VCaP (cell line): ENCODE measurements around the gene CCDC83.
"Not testable (repeated sequence)": the region's sequence is repeated elsewhere in the genome, so short reads cannot be mapped to it uniquely, and the experiment has no call there.

Source experiments
- H3K27ac ChIP-seq: fragments of 450-650 bp; 2 replicates; pipeline ENCODE4 v1.5.1; 2017
- TF ChIP-seq, protein P1 (sequence below): fragments of 450-650 bp; conservative IDR thresholded peaks from 2 replicates; pipeline ENCODE4 v1.5.1; 2017; ENCODE audit warnings: mild to moderate bottlenecking, moderate library complexity

Gene CCDC83

DNA sequence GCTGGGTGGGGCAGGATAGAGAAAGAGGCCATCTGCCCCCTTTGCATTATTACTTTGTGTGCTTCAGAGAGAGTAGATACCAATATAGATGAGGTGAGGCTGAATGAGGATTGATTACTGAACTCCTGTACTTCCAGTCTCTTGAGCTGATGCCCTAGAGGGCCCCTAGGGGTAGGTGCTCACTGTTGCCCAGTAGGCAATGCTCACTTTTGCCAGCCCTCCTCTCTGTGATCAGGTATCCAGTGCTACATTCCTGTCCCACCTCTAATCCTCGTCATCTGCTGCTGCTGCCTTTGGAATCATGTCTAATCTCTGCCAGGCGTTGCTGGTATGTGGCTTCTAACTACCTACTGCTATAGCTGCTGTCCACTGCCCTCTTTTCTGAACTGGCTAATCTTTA is 57.2 kb downstream of the CCDC83 start:
- TF ChIP-seq, protein P1, sequence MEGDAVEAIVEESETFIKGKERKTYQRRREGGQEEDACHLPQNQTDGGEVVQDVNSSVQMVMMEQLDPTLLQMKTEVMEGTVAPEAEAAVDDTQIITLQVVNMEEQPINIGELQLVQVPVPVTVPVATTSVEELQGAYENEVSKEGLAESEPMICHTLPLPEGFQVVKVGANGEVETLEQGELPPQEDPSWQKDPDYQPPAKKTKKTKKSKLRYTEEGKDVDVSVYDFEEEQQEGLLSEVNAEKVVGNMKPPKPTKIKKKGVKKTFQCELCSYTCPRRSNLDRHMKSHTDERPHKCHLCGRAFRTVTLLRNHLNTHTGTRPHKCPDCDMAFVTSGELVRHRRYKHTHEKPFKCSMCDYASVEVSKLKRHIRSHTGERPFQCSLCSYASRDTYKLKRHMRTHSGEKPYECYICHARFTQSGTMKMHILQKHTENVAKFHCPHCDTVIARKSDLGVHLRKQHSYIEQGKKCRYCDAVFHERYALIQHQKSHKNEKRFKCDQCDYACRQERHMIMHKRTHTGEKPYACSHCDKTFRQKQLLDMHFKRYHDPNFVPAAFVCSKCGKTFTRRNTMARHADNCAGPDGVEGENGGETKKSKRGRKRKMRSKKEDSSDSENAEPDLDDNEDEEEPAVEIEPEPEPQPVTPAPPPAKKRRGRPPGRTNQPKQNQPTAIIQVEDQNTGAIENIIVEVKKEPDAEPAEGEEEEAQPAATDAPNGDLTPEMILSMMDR, result no peak
- no peak overlapping the region for H3K27ac ChIP-seq

DNA sequence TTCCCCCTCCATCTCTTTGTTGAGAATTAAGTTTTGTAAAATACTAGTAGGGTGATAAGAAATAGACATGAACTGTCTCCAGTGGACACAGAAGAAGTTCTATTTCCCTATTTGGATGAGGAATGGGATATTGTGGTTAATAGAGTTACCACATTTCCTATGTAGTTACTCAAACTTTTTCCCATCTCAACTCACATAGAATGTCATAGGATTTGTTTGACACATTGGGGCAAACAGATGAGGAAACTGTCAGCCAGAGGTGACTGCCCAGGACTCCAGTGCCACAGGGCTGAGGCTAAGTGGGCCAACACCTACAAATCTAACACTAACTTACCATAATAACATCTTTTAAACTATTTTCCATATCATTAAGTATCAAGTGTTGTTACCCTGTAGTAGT is 58.3 kb downstream of the CCDC83 start:
- TF ChIP-seq, protein P1, result no peak
- H3K27ac ChIP-seq, result no peak overlapping the region

DNA sequence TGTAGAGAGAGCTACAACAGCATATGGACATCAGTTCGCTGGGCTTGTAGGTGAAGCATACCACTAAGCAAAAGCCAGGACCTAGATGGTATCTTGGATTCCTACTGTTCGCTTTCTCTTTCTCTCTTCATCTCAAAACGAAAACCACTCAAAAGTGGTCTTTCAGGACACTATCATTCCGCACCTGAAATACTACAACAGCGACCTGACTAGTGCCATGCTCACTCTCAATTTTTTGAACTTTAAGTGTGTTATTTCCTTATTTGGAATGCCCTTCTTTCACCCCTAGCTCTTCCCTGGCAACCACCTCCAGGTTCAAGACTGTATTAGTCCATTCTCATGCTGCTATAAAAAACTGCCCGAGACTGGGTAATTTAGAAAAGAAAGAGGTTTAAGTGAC is 59.2 kb downstream of the CCDC83 start:
- TF ChIP-seq, protein P1, result no peak
- no peak overlapping the region for H3K27ac ChIP-seq

DNA sequence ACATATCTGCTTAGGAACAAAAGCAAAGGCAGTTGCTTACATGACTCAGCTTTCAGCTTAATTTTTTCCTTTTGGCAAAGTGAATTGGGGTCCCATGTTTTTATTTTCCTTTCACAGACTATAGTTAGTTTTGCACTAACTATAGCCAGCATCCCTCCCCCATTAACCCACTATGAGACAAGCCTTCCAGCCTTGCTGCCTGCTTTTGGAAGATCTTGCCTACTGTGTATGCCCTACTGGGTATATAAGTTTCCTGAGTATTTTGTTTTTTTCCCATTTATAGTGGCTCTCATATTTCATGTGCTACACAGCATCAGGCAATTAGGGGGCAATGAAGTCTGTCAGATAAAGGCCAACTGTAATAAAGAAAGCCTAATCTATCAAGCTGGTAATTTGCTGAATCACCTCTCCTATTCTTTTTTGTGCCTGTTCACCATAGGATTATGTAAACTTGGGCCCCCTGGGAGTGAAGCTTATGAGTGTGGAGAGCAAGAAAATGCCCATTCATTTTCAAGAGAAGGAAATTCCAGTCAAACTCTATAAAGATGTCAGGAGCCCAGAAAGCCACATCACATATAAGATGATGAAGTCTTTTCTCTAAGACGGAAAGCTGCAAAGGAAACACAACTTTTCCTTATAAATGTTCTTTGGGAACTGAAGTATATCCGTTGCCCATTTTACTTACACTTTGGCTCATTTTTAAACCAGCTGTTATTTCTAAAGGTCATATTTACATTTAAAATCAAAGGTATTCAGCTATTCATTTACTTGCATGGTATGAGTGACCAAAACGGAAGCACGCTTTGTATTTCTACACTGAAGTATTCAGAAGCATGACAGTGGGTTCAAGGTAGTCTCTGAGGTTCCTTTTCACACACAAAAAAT is 64.0 kb downstream of the CCDC83 start:
- no peak overlapping the region for H3K27ac ChIP-seq
- TF ChIP-seq, protein P1, result no peak

DNA sequence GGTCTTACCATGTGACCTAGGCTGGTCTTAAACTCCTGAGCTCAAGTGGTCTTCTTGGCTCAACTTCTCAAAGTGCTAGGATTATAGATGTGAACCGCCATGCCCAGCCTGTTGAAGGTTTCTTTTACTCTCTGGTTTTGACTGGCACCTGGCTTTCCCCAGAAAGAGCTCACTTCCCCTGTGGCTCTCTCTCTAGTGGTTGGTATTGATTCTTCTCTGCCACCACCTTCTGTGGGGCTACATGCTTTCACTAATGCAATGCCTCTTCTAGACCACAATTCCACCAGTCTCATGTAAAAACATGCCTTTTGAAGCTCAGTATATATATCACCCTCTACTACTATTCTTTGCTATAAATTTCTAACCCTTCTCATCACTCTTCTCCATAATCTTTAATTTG is 67.2 kb downstream of the CCDC83 start:
- TF ChIP-seq, protein P1, result no peak
- no peak overlapping the region for H3K27ac ChIP-seq

DNA sequence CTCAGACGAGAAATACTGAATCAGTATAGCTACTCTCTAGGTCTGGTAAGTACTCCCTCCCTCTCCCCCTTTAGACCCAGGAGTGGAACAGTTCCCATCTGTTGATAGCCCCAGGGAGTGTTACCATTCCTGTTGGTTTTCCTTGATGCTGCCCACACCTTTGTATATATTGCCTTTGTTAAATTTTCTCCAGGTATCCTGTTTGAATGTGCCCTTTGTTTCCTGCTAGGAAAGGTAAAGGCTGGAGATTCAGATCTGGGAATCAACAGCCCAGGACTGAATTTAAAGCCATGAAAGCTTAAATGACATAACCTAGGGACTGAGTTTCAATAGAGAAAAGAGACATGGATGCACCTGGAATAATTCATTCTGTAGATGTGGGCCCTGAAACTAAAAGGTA is 68.3 kb downstream of the CCDC83 start:
- H3K27ac ChIP-seq, result no peak overlapping the region
- TF ChIP-seq, protein P1, result no peak

DNA sequence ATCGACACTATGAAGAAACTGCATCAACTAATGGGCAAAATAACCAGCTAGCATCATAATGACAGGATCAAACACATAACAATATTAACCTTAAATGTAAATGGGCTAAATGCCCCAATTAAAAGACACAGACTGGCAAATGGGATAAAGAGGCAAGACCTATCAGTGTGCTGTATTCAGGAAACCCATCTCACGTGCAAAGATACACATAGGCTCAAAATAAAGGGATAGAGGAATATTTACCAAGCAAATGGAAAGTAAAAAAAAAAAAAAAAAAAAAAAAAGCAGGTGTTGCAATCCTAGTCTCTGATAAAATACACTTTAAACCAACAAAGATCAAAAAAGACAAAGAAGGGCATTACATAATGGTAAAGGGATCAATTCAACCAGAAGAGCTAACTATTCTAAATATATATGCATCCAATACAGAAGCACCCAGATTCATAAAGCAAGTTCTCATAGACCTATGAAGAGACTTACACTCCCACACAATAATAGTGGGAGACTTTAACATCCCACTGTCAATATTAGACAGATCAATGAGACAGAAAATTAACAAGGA is 71.6 kb downstream of the CCDC83 start:
- not testable (repeated sequence) for H3K27ac ChIP-seq

DNA sequence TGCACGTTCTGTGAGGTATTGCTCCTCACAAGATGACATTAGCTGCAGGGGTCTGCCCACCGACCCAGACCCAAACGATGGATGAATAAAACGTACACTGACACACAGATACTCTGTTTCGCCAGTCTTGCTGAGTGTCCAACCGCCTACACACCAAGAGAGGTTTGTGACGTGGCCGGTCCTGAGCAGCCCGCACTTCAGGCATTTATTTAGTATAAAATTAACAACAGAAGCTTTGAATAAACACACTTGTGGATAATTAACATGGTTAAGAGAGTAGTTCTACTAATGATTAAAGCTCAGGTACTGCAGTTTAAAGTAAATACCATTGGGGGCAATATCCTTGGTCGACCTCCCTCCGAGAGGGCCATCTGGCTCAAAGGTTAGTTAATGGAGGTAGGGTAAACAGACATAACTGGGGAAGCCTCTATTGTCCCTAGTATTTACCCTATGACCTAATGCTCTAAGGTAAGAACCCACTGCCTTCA is 75.7 kb downstream of the CCDC83 start:
- TF ChIP-seq, protein P1, result no peak
- no peak overlapping the region for H3K27ac ChIP-seq
